ENCODE data around the gene ACACA. TPM values are rescaled to one million over a fixed set of nuclear protein-coding genes. Genes with fewer than 3 reads are reported as not detected.

The ACACA gene
- total RNA-seq, 4 donors from 2014 or later, result 4.7 to 75.1 (median 41.9) TPM

DNA sequence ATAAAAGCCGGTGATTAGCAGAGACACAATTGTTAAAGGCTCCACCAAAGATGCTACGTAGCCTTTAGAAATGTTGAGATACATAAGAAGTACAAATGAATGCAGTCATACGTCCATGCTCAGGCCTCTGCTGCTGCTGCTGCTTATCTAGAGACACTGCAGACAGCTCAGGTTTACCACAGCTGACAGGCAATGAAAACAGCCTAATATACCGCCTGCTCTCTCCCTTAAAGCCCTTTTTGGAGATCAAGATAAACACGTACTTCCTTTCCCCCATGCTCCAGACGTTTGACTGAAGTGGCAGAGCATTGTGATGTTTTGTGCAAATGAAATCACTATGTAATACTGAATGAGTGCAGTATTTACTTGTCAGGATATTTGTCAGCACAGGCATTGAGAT is 272.6 kb downstream of the ACACA start:
- Histone ChIP-seq H3K36me3 (no peaks in the 10 kb centered on the region), H3K4me3 (no peak overlapping the region), H3K27ac (no peak overlapping the region), H3K9me3 (no peaks in the 10 kb centered on the region), H3K4me1 (no peaks in the 10 kb centered on the region), H3K27me3 (no peaks in the 10 kb centered on the region)
- DNase-seq, result no peak
- TF ChIP-seq, protein P1, sequence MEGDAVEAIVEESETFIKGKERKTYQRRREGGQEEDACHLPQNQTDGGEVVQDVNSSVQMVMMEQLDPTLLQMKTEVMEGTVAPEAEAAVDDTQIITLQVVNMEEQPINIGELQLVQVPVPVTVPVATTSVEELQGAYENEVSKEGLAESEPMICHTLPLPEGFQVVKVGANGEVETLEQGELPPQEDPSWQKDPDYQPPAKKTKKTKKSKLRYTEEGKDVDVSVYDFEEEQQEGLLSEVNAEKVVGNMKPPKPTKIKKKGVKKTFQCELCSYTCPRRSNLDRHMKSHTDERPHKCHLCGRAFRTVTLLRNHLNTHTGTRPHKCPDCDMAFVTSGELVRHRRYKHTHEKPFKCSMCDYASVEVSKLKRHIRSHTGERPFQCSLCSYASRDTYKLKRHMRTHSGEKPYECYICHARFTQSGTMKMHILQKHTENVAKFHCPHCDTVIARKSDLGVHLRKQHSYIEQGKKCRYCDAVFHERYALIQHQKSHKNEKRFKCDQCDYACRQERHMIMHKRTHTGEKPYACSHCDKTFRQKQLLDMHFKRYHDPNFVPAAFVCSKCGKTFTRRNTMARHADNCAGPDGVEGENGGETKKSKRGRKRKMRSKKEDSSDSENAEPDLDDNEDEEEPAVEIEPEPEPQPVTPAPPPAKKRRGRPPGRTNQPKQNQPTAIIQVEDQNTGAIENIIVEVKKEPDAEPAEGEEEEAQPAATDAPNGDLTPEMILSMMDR (IDR thresholded peaks at IDR 0.05), result no peak
- TF ChIP-seq POLR2A (IDR thresholded peaks at IDR 0.05), result no peak
- intact Hi-C loops (cut with DNase I; ENCODE audit: low total_unique reads), result no loop called here

DNA sequence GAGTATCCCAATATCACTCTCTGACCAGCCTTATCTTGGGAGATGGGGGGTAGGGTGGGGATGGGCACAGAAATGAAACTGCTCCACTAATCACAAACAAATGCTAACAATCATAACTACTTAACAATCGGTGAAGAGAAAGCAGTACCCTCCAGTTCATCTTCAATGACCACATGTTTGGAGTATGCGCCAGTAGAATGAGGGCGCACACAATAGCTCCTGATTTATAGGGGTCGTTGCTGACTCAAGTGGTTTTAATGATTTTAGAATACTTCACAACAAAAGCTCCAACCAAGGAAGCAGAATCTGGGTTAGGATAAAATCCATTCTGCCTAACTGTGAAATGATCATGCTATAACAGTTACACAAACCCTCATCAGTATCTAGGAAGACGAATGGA is 273.5 kb downstream of the ACACA start:
- H3K27me3 ChIP-seq, result no peaks in the 10 kb centered on the region
- intact Hi-C loops (cut with DNase I; ENCODE audit: low total_unique reads), result no loop called here

DNA sequence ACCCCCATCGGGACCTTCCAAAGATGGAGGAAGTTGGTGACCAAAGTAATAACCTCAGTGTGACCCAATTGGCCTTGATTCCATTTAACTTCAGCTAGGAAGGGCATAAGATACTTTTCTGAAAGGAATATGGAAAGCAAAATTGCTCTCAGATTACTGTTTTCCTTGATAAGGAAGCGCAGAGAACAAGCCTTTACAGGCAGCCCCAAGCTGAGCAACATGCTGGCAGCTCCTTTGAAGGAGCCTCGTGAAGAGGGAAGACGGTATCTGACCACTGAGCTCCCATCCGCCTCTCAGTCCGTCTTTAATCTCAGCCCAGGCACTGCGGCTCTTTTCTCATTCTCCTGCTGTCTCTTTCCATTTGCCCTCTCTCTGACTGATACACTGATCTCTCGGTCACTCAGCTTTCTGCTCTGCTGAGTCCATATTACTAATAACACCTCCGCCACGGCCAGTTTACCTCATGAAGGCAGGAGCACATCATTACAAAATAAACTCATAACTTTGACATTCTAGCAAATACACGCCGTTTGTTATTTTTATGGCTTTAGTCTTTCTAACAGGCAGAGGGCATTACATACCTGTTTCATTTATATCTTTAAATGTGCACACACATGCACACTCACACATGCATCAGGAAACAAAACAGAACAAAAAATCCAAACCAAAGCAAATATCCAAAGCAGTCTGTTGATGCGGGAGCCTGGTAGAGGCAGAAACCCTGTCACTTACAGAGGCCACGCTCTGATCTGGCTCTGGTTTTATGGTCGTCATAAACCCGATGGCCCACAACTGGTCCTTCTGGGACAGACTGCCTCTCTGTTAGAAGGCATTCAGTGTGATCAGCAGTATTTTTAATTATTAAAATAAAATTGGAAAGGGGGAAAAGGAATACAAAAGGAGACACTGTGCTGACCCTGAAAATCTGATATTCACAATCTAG is 274.7 kb downstream of the ACACA start:
- H3K9me3 ChIP-seq, result no peaks in the 10 kb centered on the region

More for the DNA sequence above, 273.5 kb downstream of the ACACA start:
- TF ChIP-seq POLR2A (IDR thresholded peaks at IDR 0.05), result no peak
- TF ChIP-seq, protein P1 (IDR thresholded peaks at IDR 0.05), result no peak
- no peak for DNase-seq
- no peaks in the 10 kb centered on the region for H3K36me3 ChIP-seq
- H3K27ac ChIP-seq, result no peak overlapping the region
- no peak overlapping the region for H3K4me3 ChIP-seq
- H3K9me3 ChIP-seq, result no peaks in the 10 kb centered on the region
- no peaks in the 10 kb centered on the region for H3K4me1 ChIP-seq

DNA sequence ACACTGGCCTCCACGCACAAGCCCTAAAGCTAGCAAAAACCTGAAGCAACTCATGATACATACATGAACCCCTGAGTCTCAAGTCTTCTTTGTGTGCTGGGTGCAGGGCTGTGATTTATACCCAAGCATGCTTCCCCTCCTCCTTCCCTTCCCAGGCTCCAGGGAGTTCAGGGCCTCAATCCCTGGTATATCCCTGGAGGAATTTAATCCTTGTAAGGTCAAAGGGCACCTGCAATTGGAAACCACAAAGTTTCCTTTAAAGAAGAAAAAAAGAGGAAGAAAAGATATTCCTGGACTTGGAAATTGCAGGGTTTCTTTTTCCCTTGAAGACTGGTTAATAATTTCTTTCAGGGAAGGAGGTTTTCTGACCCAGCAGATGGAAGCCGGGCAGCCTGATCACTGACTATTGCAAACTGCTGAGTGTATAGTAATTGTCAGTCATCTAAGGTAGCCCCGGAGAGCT is 275.6 kb downstream of the ACACA start:
- TF ChIP-seq POLR2A (IDR thresholded peaks at IDR 0.05), result no peak
- TF ChIP-seq, protein P1 (IDR thresholded peaks at IDR 0.05), result no peak
- Histone ChIP-seq H3K27me3 (no peaks in the 10 kb centered on the region), H3K36me3 (no peaks in the 10 kb centered on the region), H3K4me3 (no peak overlapping the region), H3K4me1 (no peaks in the 10 kb centered on the region), H3K27ac (no peak overlapping the region), H3K9me3 (no peaks in the 10 kb centered on the region)
- intact Hi-C loops (cut with DNase I; ENCODE audit: low total_unique reads), result no loop called here
- DNase-seq, result no peak

More for the DNA sequence above, 274.7 kb downstream of the ACACA start:
- Histone ChIP-seq H3K36me3 (no peaks in the 10 kb centered on the region), H3K27me3 (no peaks in the 10 kb centered on the region), H3K27ac (no peak overlapping the region), H3K4me1 (no peaks in the 10 kb centered on the region), H3K4me3 (no peak overlapping the region)
- DNase-seq, result no peak
- intact Hi-C loops (cut with DNase I; ENCODE audit: low total_unique reads), result no loop called here
- TF ChIP-seq, protein P1 (IDR thresholded peaks at IDR 0.05), result no peak
- no peak for TF ChIP-seq POLR2A (IDR thresholded peaks at IDR 0.05)

DNA sequence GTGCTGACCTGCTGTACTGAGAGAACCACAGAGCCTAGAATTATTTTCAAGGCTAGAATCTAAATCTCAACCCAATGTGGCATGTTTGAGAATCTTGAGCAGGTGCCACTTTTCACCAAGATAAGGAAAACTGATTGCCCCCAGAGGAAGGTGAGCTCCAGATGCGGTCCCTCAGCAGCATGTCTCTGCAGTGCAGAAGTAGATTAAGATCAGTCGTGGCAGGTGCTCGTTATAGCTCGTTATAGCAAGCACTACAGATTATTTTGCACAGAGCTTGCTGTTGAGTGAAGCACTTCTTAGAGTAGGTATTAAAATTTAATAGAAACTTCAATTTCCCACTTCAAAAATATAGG is 281.8 kb downstream of the ACACA start:
- no peaks in the 10 kb centered on the region for H3K36me3 ChIP-seq
- no peak for DNase-seq
- no peak overlapping the region for H3K4me3 ChIP-seq
- H3K27ac ChIP-seq, result no peak overlapping the region
- H3K27me3 ChIP-seq, result no peaks in the 10 kb centered on the region
- H3K4me1 ChIP-seq, result no peaks in the 10 kb centered on the region
- intact Hi-C loops (cut with DNase I; ENCODE audit: low total_unique reads), result no loop called here
- TF ChIP-seq, protein P1 (IDR thresholded peaks at IDR 0.05), result no peak
- no peak for TF ChIP-seq POLR2A (IDR thresholded peaks at IDR 0.05)
- H3K9me3 ChIP-seq, result no peaks in the 10 kb centered on the region

All from uterus (tissue), 4 donors.